GM19193 (cell line): ENCODE measurements around the gene NUS1.

Experiments
- POLR2A ChIP-seq: IDR thresholded peaks from 4 replicates; pipeline ENCODE4 v1.6.1; 2011; ENCODE audit not compliant: insufficient read depth, insufficient read length; ENCODE audit errors: extremely low read depth

NUS1 gene

DNA sequence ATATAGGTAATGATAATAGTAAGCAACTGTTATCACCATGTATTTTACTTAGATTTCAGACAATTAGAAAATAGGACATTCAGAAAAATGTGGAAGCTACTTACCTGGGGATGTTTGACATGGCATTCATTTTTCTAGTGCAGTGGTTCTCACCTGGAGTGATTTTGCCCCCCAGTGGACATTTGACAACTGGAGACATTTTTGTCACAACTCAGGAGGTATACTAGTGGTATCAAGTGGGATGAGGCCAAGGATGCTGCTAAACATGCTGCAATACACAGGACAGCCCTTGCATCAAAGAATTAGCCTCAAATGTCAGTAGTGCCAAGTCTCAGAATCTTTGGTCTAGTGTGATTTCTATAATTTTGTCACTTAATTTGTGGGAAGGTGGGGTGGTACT lies 36.1 kb downstream of the NUS1 start:
- TF ChIP-seq POLR2A: no peak

DNA sequence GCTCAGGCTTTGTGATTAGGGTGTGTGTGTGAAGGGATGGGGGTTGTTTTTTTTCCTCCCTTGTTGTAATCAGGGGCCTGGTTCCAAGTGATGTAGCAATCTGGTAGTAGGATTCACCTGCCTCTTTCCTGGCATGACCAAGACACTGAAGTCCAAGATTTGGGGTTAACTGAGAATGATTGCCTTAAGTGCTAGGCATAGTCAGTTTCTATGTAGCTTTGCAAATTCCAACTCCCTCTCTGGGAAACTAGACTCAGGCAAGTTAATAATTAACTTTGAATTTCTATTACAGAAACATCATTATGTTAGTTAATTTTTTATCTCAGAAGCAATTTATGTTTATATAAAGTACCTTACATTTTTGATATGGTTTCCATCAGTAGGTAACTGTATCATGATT lies 43.6 kb downstream of the NUS1 start:
- no peak for TF ChIP-seq POLR2A

DNA sequence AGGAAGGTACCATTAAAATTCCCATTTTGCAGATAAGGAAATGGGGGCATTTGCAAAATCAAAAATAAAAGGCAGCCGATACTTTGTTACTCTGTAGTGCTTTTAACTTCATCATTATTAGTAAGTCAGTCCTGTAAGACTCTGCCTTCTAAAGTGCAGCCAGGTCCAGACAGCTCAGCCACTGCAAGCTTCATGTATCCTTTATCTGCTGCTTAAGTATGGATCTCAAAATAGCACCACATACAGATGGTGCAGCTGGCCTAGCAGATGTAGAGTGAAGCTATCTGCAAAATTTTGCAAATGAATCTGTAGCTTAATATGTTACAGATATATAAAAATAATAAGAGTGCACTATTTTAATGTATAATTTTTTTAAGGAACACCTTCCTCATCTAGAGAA lies 53.4 kb downstream of the NUS1 start:
- TF ChIP-seq POLR2A: no peak

DNA sequence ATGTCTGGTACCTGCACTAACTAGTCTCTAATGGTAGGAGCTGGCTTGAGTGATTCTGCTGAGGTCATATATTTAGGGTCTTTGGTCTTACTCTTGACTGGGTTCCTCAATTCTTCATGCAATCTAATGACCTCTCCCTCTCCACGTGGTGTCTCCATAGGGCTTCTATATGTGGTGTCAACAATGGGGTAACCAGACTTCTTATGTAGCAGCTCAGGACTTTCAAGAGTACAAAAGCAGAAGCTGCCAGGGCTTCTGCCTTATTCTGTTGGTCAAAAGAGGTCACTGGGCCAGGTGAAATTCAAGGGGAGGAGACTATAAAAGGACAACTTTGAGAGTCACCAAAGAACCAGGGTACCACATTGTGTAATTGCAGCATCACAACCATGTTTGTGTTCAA lies 54.3 kb downstream of the NUS1 start:
- no peak for TF ChIP-seq POLR2A

DNA sequence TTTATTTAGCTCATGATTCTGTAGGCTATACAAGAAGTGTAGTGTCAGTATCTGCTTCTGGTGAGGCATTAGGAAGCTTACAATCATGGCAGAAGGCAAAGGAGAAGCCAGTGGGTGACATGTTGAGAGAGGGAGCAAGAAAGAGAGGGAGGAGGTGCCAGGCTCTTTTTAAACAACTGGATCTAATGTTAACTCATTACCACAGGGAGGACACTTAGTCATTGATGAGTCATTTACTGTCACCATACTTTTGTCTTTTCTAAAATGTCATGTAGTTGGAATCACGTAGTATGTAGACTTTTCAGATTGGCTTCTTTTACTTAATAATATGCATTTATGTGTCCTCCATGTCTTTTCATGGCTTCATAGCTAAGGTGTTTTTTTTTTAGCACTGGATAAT lies 58.1 kb downstream of the NUS1 start:
- no peak for TF ChIP-seq POLR2A

DNA sequence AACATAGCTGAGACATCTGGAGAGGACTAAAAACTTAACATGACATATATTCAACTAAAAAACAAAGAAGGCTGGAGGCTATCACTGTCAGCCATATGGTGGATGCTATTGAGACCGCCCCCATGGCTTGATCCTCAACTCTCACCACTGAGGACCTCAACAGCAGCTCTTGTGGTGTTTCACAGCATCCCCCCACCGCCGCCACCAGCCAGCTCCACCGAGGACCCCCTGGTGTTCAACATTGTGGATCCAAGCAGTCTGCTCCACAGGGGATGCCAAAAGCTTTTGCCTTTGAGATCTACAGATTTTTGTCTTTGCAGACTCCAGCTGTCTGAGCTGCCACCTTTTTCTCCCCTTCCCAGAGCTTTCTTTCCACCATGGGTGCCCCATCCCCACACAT lies 64.6 kb downstream of the NUS1 start:
- TF ChIP-seq POLR2A: no peak

DNA sequence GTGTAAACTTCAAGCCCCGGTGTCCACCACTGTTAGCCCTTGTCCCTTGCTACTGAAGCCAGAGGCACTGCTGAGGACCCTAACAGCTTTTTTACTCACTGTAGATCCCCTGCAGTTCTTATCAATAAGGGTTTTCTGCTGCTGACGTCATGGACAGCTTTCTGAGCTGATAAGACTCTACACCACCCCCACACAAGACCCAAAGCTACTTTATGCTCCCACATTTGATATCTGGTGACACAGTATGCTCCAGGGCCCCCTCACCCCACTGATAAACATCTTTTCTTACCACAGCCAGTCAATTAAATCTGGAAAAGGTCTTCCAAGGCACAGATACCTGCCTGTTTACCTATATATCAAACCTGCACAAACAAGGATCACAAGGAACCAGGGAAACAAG lies 65.3 kb downstream of the NUS1 start:
- TF ChIP-seq POLR2A: no peak
